Breast epithelium (tissue), 3 donors: Measurements from ENCODE around the gene PHC2.

Source experiments
- POLR2A ChIP-seq: fragments of 450-650 bp; IDR thresholded peaks from one replicate; pipeline ENCODE4 v1.6.1; 2016; ENCODE audit warnings: antibody characterized with exemption, mild to moderate bottlenecking, moderate library complexity
- POLR2AphosphoS5 ChIP-seq, 3 donors: sonication (generic); formaldehyde crosslinking; IDR thresholded peaks; one replicate each; pipeline ENCODE4 v1.6.1; 2017; ENCODE audit warnings: antibody characterized with exemption in 3 of 3
- TF ChIP-seq, protein P1 (sequence below), 3 donors: fragments of 450-650 bp; IDR thresholded peaks; one replicate each; pipeline ENCODE4 v1.5.1; 2016 to 2017; ENCODE audit warnings: antibody characterized with exemption in 3 of 3, mild to moderate bottlenecking in 3 of 3, moderate library complexity in 3 of 3

DNA sequence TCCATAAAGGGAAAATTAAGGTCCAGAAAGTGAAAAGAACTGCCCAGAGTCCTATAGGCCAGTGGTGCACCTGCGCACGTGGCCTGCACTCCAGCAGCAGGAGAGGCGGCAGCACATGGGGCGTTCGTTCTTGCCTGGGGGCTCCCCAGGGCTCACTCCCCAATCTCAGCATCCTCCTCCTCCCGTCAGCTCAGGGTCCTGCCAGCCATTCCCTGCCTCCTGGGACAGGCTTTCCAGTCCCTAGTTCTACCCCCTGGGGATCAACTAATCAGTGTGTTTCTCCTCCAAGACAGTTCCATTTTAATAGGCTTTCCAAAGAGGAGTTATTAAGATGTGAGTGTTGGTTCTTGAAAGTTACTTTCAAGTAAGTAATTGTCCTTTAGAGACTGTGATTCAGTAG, 108.8 kb downstream of the PHC2 start:
- TF ChIP-seq, protein P1, sequence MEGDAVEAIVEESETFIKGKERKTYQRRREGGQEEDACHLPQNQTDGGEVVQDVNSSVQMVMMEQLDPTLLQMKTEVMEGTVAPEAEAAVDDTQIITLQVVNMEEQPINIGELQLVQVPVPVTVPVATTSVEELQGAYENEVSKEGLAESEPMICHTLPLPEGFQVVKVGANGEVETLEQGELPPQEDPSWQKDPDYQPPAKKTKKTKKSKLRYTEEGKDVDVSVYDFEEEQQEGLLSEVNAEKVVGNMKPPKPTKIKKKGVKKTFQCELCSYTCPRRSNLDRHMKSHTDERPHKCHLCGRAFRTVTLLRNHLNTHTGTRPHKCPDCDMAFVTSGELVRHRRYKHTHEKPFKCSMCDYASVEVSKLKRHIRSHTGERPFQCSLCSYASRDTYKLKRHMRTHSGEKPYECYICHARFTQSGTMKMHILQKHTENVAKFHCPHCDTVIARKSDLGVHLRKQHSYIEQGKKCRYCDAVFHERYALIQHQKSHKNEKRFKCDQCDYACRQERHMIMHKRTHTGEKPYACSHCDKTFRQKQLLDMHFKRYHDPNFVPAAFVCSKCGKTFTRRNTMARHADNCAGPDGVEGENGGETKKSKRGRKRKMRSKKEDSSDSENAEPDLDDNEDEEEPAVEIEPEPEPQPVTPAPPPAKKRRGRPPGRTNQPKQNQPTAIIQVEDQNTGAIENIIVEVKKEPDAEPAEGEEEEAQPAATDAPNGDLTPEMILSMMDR (IDR thresholded peaks at IDR 0.05) = no peak
- TF ChIP-seq POLR2A (no peak), POLR2AphosphoS5 (IDR thresholded peaks at IDR 0.05) (no peak)
